ENCODE data around the gene LY6G6D.

LY6G6D gene

DNA sequence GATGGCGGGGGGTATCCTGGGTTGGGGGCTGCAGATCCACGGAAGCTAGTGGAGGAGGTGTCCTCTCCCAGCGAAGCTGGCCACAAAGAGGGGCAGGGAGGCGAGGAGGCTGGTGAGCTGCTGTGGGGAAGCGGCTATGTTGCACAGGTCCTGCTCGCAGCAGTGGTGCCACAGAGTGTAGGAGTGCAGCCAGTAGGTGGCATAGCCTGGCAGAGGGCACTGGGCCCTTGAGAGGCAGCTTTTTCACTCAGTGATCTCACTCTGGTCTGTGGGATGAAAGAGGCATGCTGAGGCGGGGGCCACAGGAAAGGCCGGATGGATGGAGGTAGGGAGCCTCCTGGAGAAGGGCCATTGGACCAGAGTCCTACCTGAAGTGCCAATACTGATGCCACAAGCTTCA, 2.9 kb upstream of the LY6G6D start:
- Histone ChIP-seq H3K36me3 (ENCODE audit: control insufficient read depth, insufficient read depth, low read length) (no peaks in the 10 kb centered on the region), H3K27me3 (ENCODE audit: control insufficient read depth, insufficient read depth, low read length) (no peaks in the 10 kb centered on the region), H3K4me1 (ENCODE audit: control insufficient read depth, insufficient read depth, low read length) (peaks cover 14% of the 10 kb centered on the region), H3K4me3 (ENCODE audit: low read depth, low read length) (no peak overlapping the region), H3K9me3 (ENCODE audit: control insufficient read depth, insufficient read depth, low read length) (no peaks in the 10 kb centered on the region), H3K9ac (ENCODE audit: low read depth, low read length) (no peak overlapping the region)

DNA sequence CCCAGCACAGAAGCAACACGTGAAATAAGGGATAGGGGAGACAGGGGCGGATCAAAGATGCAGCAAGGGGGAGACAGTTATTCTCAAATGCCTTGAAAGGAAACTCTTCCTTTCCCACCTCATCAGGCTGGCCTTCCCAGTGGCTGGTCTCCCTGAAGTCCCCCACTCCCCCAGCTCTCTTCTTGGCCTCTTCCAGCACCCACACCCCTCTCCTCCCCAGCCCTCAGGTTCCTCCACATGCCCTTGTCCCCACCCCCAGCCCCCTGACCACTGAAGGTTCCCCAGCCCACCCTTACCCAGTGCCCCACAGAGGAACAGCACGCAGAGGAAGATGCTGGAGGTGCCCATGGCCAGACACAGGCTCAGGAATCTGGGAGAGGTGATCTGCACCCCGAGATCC, 1.7 kb upstream of the LY6G6D start:
- Histone ChIP-seq H3K4me3 (ENCODE audit: low read depth, low read length) (no peak overlapping the region), H3K4me1 (ENCODE audit: control insufficient read depth, insufficient read depth, low read length) (peaks cover 21% of the 10 kb centered on the region), H3K27me3 (ENCODE audit: control insufficient read depth, insufficient read depth, low read length) (no peaks in the 10 kb centered on the region), H3K9ac (ENCODE audit: low read depth, low read length) (no peak overlapping the region), H3K36me3 (ENCODE audit: control insufficient read depth, insufficient read depth, low read length) (no peaks in the 10 kb centered on the region), H3K9me3 (ENCODE audit: control insufficient read depth, insufficient read depth, low read length) (no peaks in the 10 kb centered on the region)

GRCh38 chr6:31713991-31714684, 1.0 kb upstream of the LY6G6D start:
- Histone ChIP-seq H3K9ac (ENCODE audit: low read depth, low read length) (peak overlapping the region; percentile 39), H3K27me3 (ENCODE audit: control insufficient read depth, insufficient read depth, low read length) (no peaks in the 10 kb centered on the region), H3K36me3 (ENCODE audit: control insufficient read depth, insufficient read depth, low read length) (no peaks in the 10 kb centered on the region), H3K9me3 (ENCODE audit: control insufficient read depth, insufficient read depth, low read length) (no peaks in the 10 kb centered on the region), H3K4me1 (ENCODE audit: control insufficient read depth, insufficient read depth, low read length) (peaks cover 21% of the 10 kb centered on the region), H3K4me3 (ENCODE audit: low read depth, low read length) (no peak overlapping the region)

- Histone ChIP-seq H3K4me1 (ENCODE audit: control insufficient read depth, insufficient read depth, low read length) (peaks cover 21% of the 10 kb centered on the region), H3K9me3 (ENCODE audit: control insufficient read depth, insufficient read depth, low read length) (no peaks in the 10 kb centered on the region), H3K9ac (ENCODE audit: low read depth, low read length) (no peak overlapping the region), H3K27me3 (ENCODE audit: control insufficient read depth, insufficient read depth, low read length) (no peaks in the 10 kb centered on the region), H3K4me3 (ENCODE audit: low read depth, low read length) (no peak overlapping the region), H3K36me3 (ENCODE audit: control insufficient read depth, insufficient read depth, low read length) (no peaks in the 10 kb centered on the region)
Measured at GRCh38 chr6:31717499-31718222, 2.5 kb downstream of the LY6G6D start.

GRCh38 chr6:31718265-31718664, 3.1 kb downstream of the LY6G6D start:
- Histone ChIP-seq H3K27me3 (ENCODE audit: control insufficient read depth, insufficient read depth, low read length) (no peaks in the 10 kb centered on the region), H3K4me1 (ENCODE audit: control insufficient read depth, insufficient read depth, low read length) (peaks cover 21% of the 10 kb centered on the region), H3K36me3 (ENCODE audit: control insufficient read depth, insufficient read depth, low read length) (no peaks in the 10 kb centered on the region), H3K9ac (ENCODE audit: low read depth, low read length) (no peak overlapping the region), H3K9me3 (ENCODE audit: control insufficient read depth, insufficient read depth, low read length) (no peaks in the 10 kb centered on the region), H3K4me3 (ENCODE audit: low read depth, low read length) (no peak overlapping the region)

- no peak overlapping the region for H3K4me3 ChIP-seq (ENCODE audit: low read depth, low read length)
- no peak overlapping the region for H3K9ac ChIP-seq (ENCODE audit: low read depth, low read length)
- H3K9me3 ChIP-seq (ENCODE audit: control insufficient read depth, insufficient read depth, low read length), result no peaks in the 10 kb centered on the region
- peaks cover 18% of the 10 kb centered on the region for H3K4me1 ChIP-seq (ENCODE audit: control insufficient read depth, insufficient read depth, low read length)
- H3K27me3 ChIP-seq (ENCODE audit: control insufficient read depth, insufficient read depth, low read length), result no peaks in the 10 kb centered on the region
- H3K36me3 ChIP-seq (ENCODE audit: control insufficient read depth, insufficient read depth, low read length), result no peaks in the 10 kb centered on the region
Measured at GRCh38 chr6:31719001-31719400, 3.9 kb downstream of the LY6G6D start.

GRCh38 chr6:31720196-31720770, 5.1 kb downstream of the LY6G6D start:
- Histone ChIP-seq H3K9ac (ENCODE audit: low read depth, low read length) (no peak overlapping the region), H3K36me3 (ENCODE audit: control insufficient read depth, insufficient read depth, low read length) (no peaks in the 10 kb centered on the region), H3K9me3 (ENCODE audit: control insufficient read depth, insufficient read depth, low read length) (no peaks in the 10 kb centered on the region), H3K4me3 (ENCODE audit: low read depth, low read length) (no peak overlapping the region), H3K4me1 (ENCODE audit: control insufficient read depth, insufficient read depth, low read length) (peaks cover 9% of the 10 kb centered on the region), H3K27me3 (ENCODE audit: control insufficient read depth, insufficient read depth, low read length) (no peaks in the 10 kb centered on the region)

- Histone ChIP-seq H3K9me3 (ENCODE audit: control insufficient read depth, insufficient read depth, low read length) (no peaks in the 10 kb centered on the region), H3K36me3 (ENCODE audit: control insufficient read depth, insufficient read depth, low read length) (no peaks in the 10 kb centered on the region), H3K4me1 (ENCODE audit: control insufficient read depth, insufficient read depth, low read length) (peaks cover 9% of the 10 kb centered on the region), H3K4me3 (ENCODE audit: low read depth, low read length) (no peak within 1 kb of the TSS), H3K9ac (ENCODE audit: low read depth, low read length) (no peak within 1 kb of the TSS), H3K27me3 (ENCODE audit: control insufficient read depth, insufficient read depth, low read length) (no peaks in the 10 kb centered on the region)
Measured at GRCh38 chr6:31721351-31722020, 6.3 kb downstream of the LY6G6D start, which contains the start of gene LY6G6C. TSS of gene LY6G6C (minus strand) at chr6:31721746. CDS start at chr6:31721679, 67 bp downstream.

- Histone ChIP-seq H3K4me3 (ENCODE audit: low read depth, low read length) (no peak overlapping the region), H3K9me3 (ENCODE audit: control insufficient read depth, insufficient read depth, low read length) (no peaks in the 10 kb centered on the region), H3K27me3 (ENCODE audit: control insufficient read depth, insufficient read depth, low read length) (no peaks in the 10 kb centered on the region), H3K4me1 (ENCODE audit: control insufficient read depth, insufficient read depth, low read length) (peaks cover 8% of the 10 kb centered on the region), H3K9ac (ENCODE audit: low read depth, low read length) (no peak overlapping the region), H3K36me3 (ENCODE audit: control insufficient read depth, insufficient read depth, low read length) (peaks cover 4% of the 10 kb centered on the region)
Measured at GRCh38 chr6:31722173-31722572, 7.0 kb downstream of the LY6G6D start.

- Histone ChIP-seq H3K4me3 (ENCODE audit: low read depth, low read length) (no peak within 1 kb of the TSS), H3K4me1 (ENCODE audit: control insufficient read depth, insufficient read depth, low read length) (no peaks in the 10 kb centered on the region), H3K9ac (ENCODE audit: low read depth, low read length) (no peak within 1 kb of the TSS)
Measured at GRCh38 chr6:31723245-31723979, 8.3 kb downstream of the LY6G6D start, which contains the start of gene MPIG6B. TSS of gene MPIG6B (plus strand) at chr6:31723373. CDS start at chr6:31723384, 11 bp downstream.

More at GRCh38 chr6:31723245-31723979, 8.3 kb downstream of the LY6G6D start, which contains the start of gene MPIG6B:
- Histone ChIP-seq H3K27me3 (ENCODE audit: control insufficient read depth, insufficient read depth, low read length) (no peaks in the 10 kb centered on the region), H3K36me3 (ENCODE audit: control insufficient read depth, insufficient read depth, low read length) (peaks cover 4% of the 10 kb centered on the region), H3K9me3 (ENCODE audit: control insufficient read depth, insufficient read depth, low read length) (no peaks in the 10 kb centered on the region)

Measured in iPS-15b (cell line).